Stimulated activated CD4-positive, alpha-beta T cell treated with anti-CD3 and anti-CD28 coated beads, Interleukin-2, amount 100 ng/mL, for 4 hours (primary cell): Measurements from ENCODE around the gene MOGAT1.
"Not testable (repeated sequence)": the region's sequence is repeated elsewhere in the genome, so short reads cannot be mapped to it uniquely, and the experiment has no call there.

Experiments used
- DNase-seq: peaks from one replicate; pipeline ENCODE4 v3.0.0-alpha.2; 2020; ENCODE audit warnings: low read depth

MOGAT1 gene

DNA sequence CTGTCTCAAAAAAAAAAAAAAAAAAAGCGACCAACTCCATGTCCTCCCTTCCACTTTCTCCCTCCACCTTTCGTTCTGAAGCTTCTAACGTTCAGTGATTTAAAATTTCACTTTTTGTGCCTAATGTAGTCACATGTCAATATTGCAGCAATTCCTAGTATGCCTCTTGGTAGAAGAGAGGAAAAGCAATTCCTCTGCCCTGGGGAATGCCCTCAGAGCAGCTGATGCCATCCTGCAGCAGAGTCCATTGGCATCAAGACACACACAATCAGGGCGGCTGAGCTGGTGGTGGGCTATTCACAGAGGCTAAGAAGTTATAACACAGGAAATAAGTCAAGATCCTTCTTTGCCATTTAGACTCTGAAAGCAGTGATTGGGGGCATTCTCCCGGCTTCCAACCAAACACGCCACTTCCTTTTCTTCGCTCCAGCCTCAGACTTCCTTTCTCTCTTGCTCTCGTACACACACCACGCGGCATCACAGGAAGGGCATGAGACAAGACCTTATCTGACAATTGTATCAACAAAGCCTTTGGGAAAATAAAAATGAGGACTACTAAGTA is 71.9 kb downstream of the MOGAT1 start:
- no peak for DNase-seq

DNA sequence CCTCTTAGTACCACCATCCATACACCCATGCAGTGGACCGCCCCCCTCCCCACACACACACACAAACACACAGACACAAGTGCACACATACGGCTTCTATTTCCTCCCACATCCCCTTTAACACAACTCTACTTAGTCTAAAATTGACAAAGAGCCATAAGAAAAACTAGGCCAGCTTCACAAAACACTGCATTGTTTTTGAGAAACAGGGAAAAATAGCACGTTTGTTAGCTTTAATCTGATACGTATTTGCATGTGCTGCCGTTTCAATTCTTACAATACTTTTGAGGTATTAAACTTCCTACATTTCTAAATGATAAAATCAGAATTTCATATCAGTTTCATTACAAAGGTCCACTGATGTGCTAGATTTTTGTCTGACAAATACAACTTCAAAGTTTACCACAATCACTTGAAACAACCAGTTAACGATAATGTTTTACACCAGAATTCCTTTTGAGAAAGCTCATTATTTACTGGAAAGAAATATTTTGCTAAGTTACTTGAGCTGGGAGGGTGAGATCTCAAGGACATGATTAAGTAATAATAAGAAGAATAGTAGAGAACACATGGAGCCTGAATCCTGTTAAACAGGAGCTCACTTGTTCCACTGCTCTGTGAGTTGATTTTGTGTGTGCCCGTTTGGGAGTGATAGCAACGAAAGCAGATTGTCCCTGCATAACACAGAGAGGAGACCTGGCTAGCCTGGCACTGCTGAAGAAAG is 74.5 kb downstream of the MOGAT1 start:
- no peak for DNase-seq

DNA sequence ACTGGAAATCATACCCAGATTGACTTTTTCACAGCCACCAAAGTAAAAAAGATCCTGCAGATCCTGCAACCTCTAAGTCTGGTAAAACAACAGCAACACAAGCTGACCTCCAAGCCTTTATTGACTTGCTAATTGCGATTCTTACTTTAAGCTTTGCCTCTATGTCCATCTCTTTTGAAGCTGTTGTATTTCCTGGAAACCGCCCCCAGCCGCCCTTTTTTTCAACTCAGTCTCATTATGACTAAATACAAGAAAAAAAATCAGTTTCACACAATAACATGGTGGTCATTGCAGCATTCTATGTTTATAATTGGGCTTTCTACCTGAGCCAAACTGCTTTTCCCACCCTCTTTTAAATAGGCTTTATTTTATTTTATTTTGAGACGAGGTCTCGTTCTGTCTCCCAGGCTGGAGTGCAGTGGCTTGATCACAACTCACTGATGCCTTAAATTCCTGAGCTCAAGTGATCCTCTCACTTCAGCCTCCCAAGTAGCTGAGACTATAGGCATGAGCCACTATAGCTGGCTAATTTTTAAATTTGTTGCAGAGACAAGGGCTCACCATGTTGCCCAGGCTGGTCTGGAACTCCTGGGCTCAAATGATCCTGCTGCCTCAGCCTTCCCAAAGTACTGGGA is 76.2 kb downstream of the MOGAT1 start:
- no peak for DNase-seq

DNA sequence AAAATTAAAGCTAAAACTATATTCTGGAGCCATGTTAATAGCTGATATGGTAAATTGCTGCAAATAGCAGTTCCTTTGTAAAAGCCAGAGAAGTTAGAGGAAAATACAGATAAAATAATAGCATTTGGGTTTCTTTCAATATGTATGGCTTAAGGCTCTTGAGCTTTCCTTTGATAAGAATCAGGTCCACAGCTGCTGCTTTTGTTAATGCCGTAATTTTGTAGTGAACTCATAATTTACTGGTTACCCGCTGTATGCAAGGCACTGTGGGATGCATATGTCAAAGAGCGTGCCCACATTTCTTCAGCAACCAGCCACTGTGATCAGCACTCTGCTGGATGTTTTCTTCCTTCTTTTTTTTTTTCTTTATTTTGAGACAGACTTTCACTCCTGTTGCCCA is 79.1 kb downstream of the MOGAT1 start:
- no peak for DNase-seq

DNA sequence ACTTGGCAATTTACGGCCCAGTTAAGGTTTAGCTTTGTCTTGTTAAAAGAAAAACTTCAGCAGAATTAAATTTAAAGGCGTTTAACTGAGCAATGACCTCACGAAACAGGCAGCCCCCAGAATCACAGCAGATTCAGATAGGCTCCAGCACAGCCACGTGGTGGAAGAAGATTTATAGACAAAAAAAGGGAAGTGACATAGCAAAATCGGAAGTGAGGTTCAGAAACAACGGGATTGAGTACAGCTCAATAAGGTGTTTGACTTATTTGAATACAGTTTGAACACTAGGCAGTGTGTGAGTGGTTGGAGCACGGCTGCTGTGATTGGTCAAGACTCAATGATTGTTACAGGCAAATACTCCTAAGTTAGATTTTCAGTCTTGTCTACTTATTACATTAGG is 79.8 kb downstream of the MOGAT1 start:
- DNase-seq = no peak

DNA sequence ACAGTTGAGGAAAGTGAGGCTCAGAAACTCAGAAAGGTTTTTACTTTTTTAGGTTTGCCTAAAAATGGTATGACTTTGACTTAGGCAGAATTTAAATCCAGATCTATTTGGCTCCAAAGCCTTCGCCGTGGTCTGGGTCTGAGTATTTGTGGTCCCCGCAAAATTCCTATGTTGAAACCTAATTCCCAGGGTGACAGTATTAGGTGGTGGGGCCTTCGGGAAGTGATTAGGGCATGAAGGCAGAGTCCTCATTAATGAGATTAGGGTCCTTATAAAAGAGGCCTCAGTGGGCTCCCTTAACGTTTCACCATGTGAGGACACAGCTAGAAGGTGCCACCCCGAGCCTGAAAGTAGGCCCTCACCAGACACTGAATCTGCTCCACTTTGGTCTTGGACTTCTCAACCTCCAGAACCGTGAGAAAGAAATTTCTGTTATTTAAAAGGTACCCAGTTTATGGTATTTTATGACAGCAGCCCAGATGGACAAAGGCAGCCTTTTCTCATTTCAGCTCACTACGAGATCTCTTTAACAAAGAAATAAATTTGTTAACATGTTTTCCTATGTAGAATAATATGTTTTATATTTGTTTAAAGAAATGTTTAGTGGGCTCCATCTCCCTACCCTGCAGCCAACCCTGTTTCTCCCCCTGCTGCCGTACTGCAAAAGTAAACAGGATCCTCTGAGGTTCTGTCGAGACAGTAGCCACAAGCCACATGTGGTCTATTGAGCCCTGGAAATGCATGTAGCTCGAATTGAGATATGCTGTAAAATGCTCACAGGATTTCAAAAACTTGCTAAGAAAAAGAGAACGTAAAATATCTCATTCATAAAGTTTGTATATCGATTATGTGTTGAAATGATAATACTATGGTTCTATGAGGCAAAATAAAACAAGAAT is 80.6 kb downstream of the MOGAT1 start:
- no peak for DNase-seq

DNA sequence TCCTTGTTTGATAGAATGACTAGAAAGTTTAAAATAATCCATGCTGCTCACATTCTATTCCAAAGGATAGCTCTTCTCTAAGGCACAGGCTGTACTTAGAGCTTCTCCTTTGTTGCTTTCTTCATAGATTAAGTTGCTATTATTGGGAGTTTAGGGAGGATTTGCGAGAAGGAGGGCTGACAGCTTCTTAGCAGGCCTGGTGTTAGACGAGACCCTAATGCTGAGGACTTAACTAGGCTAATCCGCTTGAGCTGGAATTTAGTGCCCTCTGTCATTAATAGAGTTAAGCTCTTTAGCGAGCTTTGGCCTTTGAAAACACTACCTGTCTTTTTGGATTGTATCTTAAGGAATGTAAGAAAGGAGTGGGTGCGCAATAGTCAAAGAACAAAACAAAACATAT is 81.3 kb downstream of the MOGAT1 start:
- DNase-seq = no peak

DNA sequence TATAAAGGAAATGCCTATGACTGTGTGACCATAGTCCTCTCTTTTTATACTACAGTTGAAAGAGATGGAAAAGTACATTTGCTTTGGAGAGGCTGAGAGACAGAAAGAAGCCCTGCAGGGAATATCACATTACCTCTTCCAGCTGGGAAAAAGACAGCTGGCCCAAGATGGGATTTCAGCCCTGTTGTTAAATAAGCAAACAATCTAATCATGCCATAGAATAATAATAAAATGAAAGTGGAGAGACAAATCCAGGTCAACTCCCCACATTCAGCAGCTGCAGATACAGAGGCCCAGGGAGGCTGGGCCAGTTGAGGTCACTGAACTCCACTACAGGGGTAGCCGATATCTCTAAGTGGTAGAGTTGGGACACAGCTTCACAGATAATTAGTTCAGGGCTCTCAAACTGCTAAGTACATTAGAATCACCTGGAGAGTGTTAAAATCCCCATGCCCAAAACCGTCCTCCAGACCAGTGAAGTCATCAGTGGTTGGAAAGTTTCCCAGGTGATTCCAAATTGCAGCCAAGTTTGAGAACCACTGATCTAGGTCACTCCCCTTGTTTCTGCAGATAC is 81.9 kb downstream of the MOGAT1 start:
- DNase-seq = no peak

DNA sequence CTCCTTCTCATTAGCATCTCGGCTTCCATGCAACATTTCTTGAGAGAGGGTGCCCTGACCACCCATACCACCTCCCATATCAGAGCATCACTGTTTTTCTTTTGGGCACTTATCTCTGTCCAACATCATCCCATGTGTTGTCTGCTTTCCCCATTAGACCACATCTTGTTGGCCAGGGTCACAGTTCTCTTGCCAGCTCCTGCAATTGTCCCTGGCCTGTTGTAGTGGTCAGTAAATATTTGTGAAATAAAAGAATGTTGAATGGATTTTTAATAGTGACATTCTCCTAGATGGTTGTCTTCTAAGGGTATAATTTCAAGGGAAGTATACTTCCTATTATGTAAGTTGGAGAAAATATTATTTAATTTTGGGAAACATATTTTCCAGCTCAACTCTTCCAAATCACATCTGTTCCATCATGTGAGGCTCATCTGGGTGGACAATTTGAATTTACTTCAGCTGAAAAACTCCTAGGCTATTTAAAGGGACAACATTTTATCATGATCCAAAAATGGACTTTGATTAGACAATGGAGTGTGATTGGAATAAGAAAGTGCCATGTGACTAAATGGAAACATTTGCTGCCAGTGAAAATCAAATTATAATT is 83.0 kb downstream of the MOGAT1 start:
- no peak for DNase-seq

DNA sequence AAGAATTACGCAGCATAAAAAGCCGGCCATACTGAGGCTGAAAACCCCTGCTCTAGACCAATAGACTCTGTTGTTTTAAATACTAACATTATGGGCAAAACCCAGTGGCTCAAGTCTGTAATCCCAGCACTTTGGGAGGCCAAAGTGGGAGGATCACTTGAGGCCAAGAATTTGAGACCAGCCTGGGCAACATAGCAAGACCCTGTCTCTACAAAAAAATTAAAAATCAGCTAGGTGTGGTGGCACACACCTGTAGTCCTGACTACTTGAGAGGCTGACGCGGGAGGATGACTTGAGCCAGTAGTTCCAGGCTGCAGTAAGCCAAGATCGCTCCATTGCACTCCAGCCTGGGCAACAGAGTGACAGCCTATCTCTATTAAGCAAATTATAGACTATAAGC is 84.1 kb downstream of the MOGAT1 start:
- not testable (repeated sequence) for DNase-seq

DNA sequence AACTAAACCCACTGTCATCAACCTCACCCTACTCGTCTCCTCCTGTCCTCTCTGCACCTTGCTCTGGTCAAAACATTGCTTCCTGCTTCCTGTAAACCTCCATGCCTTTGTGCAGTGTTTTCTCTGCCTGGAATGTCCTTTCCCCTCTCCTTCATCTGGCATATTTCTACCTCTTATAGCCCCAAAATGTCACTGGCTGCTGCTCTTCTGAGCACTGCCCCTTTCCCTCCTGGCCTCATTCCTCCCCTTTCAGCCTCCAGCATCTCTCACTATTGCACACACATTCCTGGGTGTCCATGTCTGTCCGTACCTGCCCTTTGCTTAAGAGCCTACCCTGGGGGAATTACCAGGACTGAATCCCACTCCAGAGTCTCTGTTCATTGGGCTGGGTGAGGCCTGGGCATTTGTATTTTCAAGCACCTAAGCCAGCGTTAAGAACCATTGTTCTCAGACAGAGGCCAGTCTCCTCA is 84.9 kb downstream of the MOGAT1 start:
- DNase-seq = no peak

DNA sequence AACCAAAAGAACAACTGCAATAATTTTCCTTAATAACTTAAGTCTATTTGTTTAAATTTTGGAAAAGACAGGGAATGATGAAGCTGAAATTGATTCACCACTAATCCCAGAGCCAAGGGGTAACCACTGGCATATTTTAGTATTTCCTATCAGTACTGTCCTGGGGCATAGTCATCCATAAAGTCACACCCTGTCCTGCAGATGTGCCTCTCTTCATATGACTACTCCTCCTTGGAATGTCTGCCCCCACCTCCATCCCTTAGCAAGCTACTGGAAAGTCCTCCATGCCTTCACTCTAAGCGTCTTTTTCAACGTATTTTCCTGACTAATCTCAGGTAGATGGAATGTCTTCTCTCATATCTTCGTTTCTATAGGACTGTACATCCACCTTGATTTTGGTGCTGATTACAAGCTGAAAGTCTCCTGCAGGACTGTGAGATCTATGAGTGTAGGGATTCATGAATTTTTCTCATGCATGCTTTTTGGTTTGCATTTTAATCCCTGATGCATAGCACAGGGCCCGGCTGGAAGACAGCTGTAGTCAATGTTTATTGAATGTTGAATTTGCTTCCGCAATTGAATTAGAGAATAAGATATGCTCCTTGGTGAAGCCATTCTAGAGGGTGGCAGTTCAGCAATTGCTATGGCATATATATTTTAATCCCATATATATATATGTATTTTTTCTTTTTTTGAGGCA is 85.6 kb downstream of the MOGAT1 start:
- no peak for DNase-seq
